MM.1S (cell line): ENCODE results near the gene RNF112.

Experiments
- EZH2 ChIP-seq: fragments of 300-600 bp; sonication (generic); optimal IDR thresholded peaks from 2 replicates; pipeline ENCODE3; 2017; ENCODE audit warnings: low read depth, mild to moderate bottlenecking, antibody characterized with exemption, low read length, mixed read lengths
- TF ChIP-seq, protein P1 (sequence below): fragments of 300-600 bp; sonication (generic); IDR thresholded peaks from 2 replicates; pipeline ENCODE4 v1.5.1; 2016; ENCODE audit warnings: antibody characterized with exemption, low read length, mixed read lengths

DNA sequence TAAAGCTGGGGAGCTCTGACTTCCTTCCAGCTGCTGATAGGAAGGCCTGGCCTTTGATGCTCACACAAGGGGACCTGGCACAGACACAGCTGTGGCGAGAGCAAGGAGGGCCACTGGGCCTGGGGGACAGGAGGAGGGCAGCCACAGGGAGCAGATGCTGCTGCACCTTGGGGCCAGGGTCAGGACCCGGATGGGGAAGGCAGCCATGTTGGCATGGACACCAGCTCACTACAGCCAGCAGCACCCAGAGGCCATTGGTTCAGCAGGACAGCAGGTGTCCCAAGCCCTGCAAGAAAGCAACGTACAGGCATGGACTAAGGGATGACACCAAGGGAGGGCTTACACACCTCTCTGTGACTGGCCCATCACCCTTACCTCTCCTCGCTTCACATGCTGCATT, 8.0 kb upstream of the RNF112 start:
- TF ChIP-seq, protein P1, sequence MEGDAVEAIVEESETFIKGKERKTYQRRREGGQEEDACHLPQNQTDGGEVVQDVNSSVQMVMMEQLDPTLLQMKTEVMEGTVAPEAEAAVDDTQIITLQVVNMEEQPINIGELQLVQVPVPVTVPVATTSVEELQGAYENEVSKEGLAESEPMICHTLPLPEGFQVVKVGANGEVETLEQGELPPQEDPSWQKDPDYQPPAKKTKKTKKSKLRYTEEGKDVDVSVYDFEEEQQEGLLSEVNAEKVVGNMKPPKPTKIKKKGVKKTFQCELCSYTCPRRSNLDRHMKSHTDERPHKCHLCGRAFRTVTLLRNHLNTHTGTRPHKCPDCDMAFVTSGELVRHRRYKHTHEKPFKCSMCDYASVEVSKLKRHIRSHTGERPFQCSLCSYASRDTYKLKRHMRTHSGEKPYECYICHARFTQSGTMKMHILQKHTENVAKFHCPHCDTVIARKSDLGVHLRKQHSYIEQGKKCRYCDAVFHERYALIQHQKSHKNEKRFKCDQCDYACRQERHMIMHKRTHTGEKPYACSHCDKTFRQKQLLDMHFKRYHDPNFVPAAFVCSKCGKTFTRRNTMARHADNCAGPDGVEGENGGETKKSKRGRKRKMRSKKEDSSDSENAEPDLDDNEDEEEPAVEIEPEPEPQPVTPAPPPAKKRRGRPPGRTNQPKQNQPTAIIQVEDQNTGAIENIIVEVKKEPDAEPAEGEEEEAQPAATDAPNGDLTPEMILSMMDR = no peak
- no peak for TF ChIP-seq EZH2
